ENCODE results near the gene NEK11. TPM values are rescaled to one million over a fixed set of nuclear protein-coding genes. Genes with fewer than 3 reads are reported as not detected.

Gene NEK11
- polyA plus RNA-seq, 1 donor (not counting 4 experiments of a cell fraction or from before 2014, with no cell fraction given): 9.4 TPM

GRCh38 chr3:131285456-131285855 lies 258.8 kb downstream of the NEK11 start:
- no peak for TF ChIP-seq CTCF (optimal IDR thresholded peaks at IDR 0.05 in 1 of 3, IDR thresholded peaks at IDR 0.05 in 1 of 3, conservative IDR thresholded peaks at IDR 0.05 in 1 of 3; ENCODE audit: extremely low read depth in 1 of 3, insufficient read depth in 2 of 3, low read length in 3 of 3)
- dilution Hi-C loops (cut with MboI; ENCODE audit: extremely low pct_ligation_motif_present, low sequenced_read_pairs): no loop called here
- H3K9ac ChIP-seq (ENCODE audit: control insufficient read depth, extremely low read depth, insufficient read depth, low read length): no peak overlapping the region

DNA sequence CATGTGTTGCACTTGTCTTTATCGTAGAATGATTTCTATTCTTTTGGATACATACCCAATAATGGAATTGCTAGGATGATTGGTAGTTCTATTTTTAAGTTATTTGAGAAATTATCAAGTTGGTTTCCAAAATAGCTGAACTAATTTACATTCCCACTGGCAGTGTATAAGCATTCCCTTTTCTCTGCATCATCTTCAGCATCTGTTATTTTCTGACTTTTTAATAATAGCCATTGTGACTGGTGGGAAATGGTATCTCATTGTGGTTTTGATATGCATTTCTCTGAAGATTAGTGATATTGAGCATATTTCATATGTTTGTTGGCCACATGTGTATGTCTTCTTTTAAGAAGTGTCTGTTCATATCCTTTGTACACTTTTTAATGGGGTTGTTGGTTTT lies 273.2 kb downstream of the NEK11 start:
- H3K36me3 ChIP-seq (ENCODE audit: control insufficient read depth in 2 of 2, extremely low read depth in 1 of 2, insufficient read depth in 2 of 2, low read length in 2 of 2): no peaks in the 10 kb centered on the region
- no peak for FAIRE-seq
- TF ChIP-seq EZH2 (IDR thresholded peaks at IDR 0.05; ENCODE audit: low read length) (no peak), CTCF (optimal IDR thresholded peaks at IDR 0.05 in 1 of 3, IDR thresholded peaks at IDR 0.05 in 1 of 3, conservative IDR thresholded peaks at IDR 0.05 in 1 of 3; ENCODE audit: extremely low read depth in 1 of 3, insufficient read depth in 2 of 3, low read length in 3 of 3) (no peak)
- no peaks in the 10 kb centered on the region for H3K4me1 ChIP-seq (ENCODE audit: control insufficient read depth, extremely low read depth, insufficient read depth, low read length)
- H3K4me3 ChIP-seq (ENCODE audit: control insufficient read depth in 2 of 3, extremely low read depth in 1 of 3, insufficient read depth in 2 of 3, low read depth in 1 of 3, low read length in 3 of 3): no peak overlapping the region
- DNase-seq (ENCODE audit: low read depth, low spot score): no peak
- H3K9me3 ChIP-seq (ENCODE audit: control insufficient read depth, low read depth, low read length): no peaks in the 10 kb centered on the region
- dilution Hi-C loops (cut with MboI; ENCODE audit: extremely low pct_ligation_motif_present, low sequenced_read_pairs): no loop called here
- H3K9ac ChIP-seq (ENCODE audit: control insufficient read depth, extremely low read depth, insufficient read depth, low read length): no peak overlapping the region
- H3K4me2 ChIP-seq (ENCODE audit: control insufficient read depth, extremely low read depth, insufficient read depth, low read depth, low read length): no peak overlapping the region
- no peaks in the 10 kb centered on the region for H4K20me1 ChIP-seq (ENCODE audit: control insufficient read depth, extremely low read depth, insufficient read depth, low read length)
- H3K79me2 ChIP-seq (ENCODE audit: control insufficient read depth, insufficient read depth, low read length): no peaks in the 10 kb centered on the region
- H3K27ac ChIP-seq (ENCODE audit: control insufficient read depth, insufficient read depth, low read length): no peak overlapping the region
- no peaks in the 10 kb centered on the region for H3K9me1 ChIP-seq (ENCODE audit: control insufficient read depth, extremely low read depth, insufficient read depth, low read length)
- no peak overlapping the region for H2AFZ ChIP-seq (ENCODE audit: control insufficient read depth, low read length)
- no peaks in the 10 kb centered on the region for H3K27me3 ChIP-seq (ENCODE audit: control insufficient read depth, extremely low read depth, insufficient read depth, low read length)

More at GRCh38 chr3:131285456-131285855, 258.8 kb downstream of the NEK11 start:
- H3K36me3 ChIP-seq (ENCODE audit: control insufficient read depth in 2 of 2, extremely low read depth in 1 of 2, insufficient read depth in 2 of 2, low read length in 2 of 2): no peaks in the 10 kb centered on the region
- H3K4me2 ChIP-seq (ENCODE audit: control insufficient read depth, extremely low read depth, insufficient read depth, low read depth, low read length): no peak overlapping the region
- H3K27ac ChIP-seq (ENCODE audit: control insufficient read depth, insufficient read depth, low read length): no peak overlapping the region
- no peaks in the 10 kb centered on the region for H3K9me1 ChIP-seq (ENCODE audit: control insufficient read depth, extremely low read depth, insufficient read depth, low read length)
- no peak overlapping the region for H3K4me3 ChIP-seq (ENCODE audit: control insufficient read depth in 2 of 3, extremely low read depth in 1 of 3, insufficient read depth in 2 of 3, low read depth in 1 of 3, low read length in 3 of 3)
- no peaks in the 10 kb centered on the region for H3K9me3 ChIP-seq (ENCODE audit: control insufficient read depth, low read depth, low read length)
- H3K79me2 ChIP-seq (ENCODE audit: control insufficient read depth, insufficient read depth, low read length): no peaks in the 10 kb centered on the region
- DNase-seq (ENCODE audit: low read depth, low spot score) (no peak), FAIRE-seq (no peak)
- H3K4me1 ChIP-seq (ENCODE audit: control insufficient read depth, extremely low read depth, insufficient read depth, low read length): no peaks in the 10 kb centered on the region
- no peak overlapping the region for H2AFZ ChIP-seq (ENCODE audit: control insufficient read depth, low read length)
- no peaks in the 10 kb centered on the region for H3K27me3 ChIP-seq (ENCODE audit: control insufficient read depth, extremely low read depth, insufficient read depth, low read length)
- H4K20me1 ChIP-seq (ENCODE audit: control insufficient read depth, extremely low read depth, insufficient read depth, low read length): no peaks in the 10 kb centered on the region

All from keratinocyte (primary cell).